ENCODE data around the gene ADGRG1. TPM values are rescaled to one million over a fixed set of nuclear protein-coding genes. Genes with fewer than 3 reads are reported as not detected.
A peak's percentile ranks its signal among the peaks of the same experiment; 100 is the strongest.

ADGRG1 gene
- polyA plus RNA-seq, 1 experiment: 1.1 TPM

- ChIA-PET CTCF (interaction anchor here (0.7 to 6.4 kb wide), 32 partner anchors 9 to 410 kb away, joined by 3 to 81 read pairs (median 4); partner anchors contain the start of genes ADGRG1, CCDC102A, USB1 and ZNF319), POLR2A (interaction anchor here (0.9 kb wide), 1 partner anchor 11 kb away, joined by 3 read pairs; no protein-coding TSS in a partner anchor)
- TF ChIP-seq, protein P1, sequence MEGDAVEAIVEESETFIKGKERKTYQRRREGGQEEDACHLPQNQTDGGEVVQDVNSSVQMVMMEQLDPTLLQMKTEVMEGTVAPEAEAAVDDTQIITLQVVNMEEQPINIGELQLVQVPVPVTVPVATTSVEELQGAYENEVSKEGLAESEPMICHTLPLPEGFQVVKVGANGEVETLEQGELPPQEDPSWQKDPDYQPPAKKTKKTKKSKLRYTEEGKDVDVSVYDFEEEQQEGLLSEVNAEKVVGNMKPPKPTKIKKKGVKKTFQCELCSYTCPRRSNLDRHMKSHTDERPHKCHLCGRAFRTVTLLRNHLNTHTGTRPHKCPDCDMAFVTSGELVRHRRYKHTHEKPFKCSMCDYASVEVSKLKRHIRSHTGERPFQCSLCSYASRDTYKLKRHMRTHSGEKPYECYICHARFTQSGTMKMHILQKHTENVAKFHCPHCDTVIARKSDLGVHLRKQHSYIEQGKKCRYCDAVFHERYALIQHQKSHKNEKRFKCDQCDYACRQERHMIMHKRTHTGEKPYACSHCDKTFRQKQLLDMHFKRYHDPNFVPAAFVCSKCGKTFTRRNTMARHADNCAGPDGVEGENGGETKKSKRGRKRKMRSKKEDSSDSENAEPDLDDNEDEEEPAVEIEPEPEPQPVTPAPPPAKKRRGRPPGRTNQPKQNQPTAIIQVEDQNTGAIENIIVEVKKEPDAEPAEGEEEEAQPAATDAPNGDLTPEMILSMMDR (IDR thresholded peaks at IDR 0.05; ENCODE audit: insufficient read depth, low read depth, low read length): no peak
- Histone ChIP-seq H3K4me3 (ENCODE audit: low read depth, low read length) (no peak overlapping the region), H3K36me3 (ENCODE audit: control insufficient read depth, insufficient read depth, low read length) (no peaks in the 10 kb centered on the region), H3K27me3 (ENCODE audit: control insufficient read depth, insufficient read depth, low read length) (peaks cover 5% of the 10 kb centered on the region)
- peak; percentile 21 for DNase-seq (ENCODE audit: low read depth)
Measured at GRCh38 chr16:57590654-57591085, 37.8 kb upstream of the ADGRG1 start.

DNA sequence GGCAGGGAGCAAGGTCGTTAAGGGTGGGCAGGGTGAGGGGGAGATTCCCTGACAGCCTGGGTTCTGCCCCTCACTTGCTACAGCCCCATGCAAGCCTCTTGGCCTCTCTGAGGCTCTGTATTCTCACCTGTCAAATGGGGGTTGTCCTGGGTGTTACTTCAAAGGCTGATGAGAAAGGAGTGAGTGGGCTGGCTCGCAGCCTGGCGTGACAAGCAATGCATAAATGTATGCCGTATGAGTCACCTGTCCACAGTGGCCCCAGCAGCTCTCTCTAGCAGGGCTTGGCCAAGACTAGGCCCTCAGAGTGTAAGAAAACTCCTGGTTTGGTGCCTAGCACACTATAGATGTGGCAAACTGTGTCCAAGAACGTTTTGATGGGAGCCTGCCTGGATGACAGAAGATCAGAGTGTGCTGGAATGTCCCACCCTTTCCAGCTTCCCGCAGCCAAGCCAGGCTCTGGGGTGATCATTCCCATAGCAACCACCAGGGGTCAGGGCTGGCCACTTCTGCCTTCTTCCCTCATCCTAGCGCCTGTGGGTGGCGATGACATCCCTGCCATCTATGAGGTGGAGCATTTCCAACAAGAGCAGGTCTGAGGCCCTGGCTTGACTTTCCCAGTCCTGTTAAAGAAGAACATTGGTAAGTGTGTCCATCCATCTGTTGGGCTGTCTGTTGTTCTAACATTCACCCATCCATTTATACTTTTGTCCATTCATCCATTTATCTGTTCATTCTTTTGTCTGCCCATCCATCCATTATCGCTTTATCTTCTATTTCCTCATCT, 37.2 kb upstream of the ADGRG1 start:
- ChIA-PET POLR2A (interaction anchor here (0.9 kb wide), 1 partner anchor 11 kb away, joined by 3 read pairs; no protein-coding TSS in a partner anchor), CTCF (interaction anchor here (0.7 to 6.4 kb wide), 31 partner anchors 9 to 281 kb away, joined by 3 to 81 read pairs (median 4); partner anchors contain the start of genes ADGRG1 and CCDC102A)
- H3K36me3 ChIP-seq (ENCODE audit: control insufficient read depth, insufficient read depth, low read length): no peaks in the 10 kb centered on the region
- H3K27me3 ChIP-seq (ENCODE audit: control insufficient read depth, insufficient read depth, low read length): peaks cover 5% of the 10 kb centered on the region
- TF ChIP-seq, protein P1 (IDR thresholded peaks at IDR 0.05; ENCODE audit: insufficient read depth, low read depth, low read length): peak; percentile 91
- peak; percentile 17 for DNase-seq (ENCODE audit: low read depth)
- H3K4me3 ChIP-seq (ENCODE audit: low read depth, low read length): no peak overlapping the region

DNA sequence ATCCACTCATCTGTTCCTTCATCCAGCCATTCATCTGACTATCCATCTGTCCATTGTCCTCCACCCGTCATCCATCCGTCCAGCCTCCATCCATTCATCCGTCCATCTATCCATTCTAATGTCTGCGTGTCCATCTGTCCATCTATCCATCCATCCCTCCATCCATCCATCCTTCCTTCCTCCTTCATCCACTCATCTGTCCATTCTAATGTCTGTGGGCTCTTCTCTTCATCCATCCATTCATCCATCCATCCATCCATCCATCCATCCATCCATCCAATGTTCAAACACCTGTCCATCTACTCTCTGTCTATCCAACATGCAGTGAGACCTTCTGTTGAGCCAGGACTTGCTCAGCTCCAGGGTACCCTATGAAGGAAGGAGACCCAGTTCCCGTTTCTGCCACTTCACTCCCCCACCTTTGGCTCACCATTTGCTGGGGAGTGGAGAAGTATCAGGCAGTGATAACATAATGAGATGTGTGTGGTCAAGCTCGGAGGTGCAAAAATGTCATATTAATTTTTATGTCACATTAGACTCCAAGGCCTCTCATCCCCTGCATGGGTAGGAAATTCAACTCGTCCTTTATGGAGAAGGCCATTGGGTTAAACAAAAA, 36.5 kb upstream of the ADGRG1 start:
- CTCF ChIA-PET: interaction anchor here (0.7 to 6.4 kb wide), 10 partner anchors 9 to 271 kb away, joined by 3 to 81 read pairs (median 7); no protein-coding TSS in a partner anchor
- POLR2A ChIA-PET: no interaction called here
- no peaks in the 10 kb centered on the region for H3K36me3 ChIP-seq (ENCODE audit: control insufficient read depth, insufficient read depth, low read length)
- H3K27me3 ChIP-seq (ENCODE audit: control insufficient read depth, insufficient read depth, low read length): peaks cover 5% of the 10 kb centered on the region
- TF ChIP-seq, protein P1 (IDR thresholded peaks at IDR 0.05; ENCODE audit: insufficient read depth, low read depth, low read length): no peak
- no peak for DNase-seq (ENCODE audit: low read depth)
- no peak overlapping the region for H3K4me3 ChIP-seq (ENCODE audit: low read depth, low read length)

DNA sequence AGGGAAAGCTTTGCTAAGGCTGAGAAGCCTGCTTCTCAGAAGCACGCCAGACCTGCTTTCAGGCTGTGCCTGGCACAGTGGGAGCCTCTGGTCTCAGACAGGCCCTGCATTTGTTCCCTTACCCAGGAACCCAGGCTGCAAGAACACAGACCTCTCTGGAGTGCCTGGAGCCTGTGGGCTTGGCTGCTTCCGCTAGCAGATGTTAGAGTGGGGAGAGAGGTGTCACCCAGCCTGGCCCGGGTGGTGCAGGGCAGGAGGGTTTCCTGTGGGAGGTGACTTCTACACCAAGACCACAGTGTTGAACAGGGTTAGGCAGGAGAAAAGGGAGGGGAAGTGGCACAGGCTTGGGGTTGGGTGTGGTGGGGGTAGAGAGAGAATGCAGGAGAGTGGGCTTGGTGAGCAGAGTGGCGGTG, 35.8 kb upstream of the ADGRG1 start:
- TF ChIP-seq, protein P1 (IDR thresholded peaks at IDR 0.05; ENCODE audit: insufficient read depth, low read depth, low read length): no peak
- no peaks in the 10 kb centered on the region for H3K36me3 ChIP-seq (ENCODE audit: control insufficient read depth, insufficient read depth, low read length)
- no peak for DNase-seq (ENCODE audit: low read depth)
- POLR2A ChIA-PET: no interaction called here
- H3K27me3 ChIP-seq (ENCODE audit: control insufficient read depth, insufficient read depth, low read length): peaks cover 5% of the 10 kb centered on the region
- no peak overlapping the region for H3K4me3 ChIP-seq (ENCODE audit: low read depth, low read length)
- CTCF ChIA-PET: interaction anchor here (0.7 to 6.4 kb wide), 5 partner anchors 9 to 271 kb away, joined by 3 to 81 read pairs (median 3); no protein-coding TSS in a partner anchor

GRCh38 chr16:57593021-57593420, 35.4 kb upstream of the ADGRG1 start:
- H3K4me3 ChIP-seq (ENCODE audit: low read depth, low read length): no peak overlapping the region
- no peak for DNase-seq (ENCODE audit: low read depth)
- ChIA-PET CTCF (interaction anchor here (1.4 to 6.4 kb wide), 5 partner anchors 8 to 270 kb away, joined by 3 to 81 read pairs (median 3); no protein-coding TSS in a partner anchor), POLR2A (no interaction called here)
- H3K27me3 ChIP-seq (ENCODE audit: control insufficient read depth, insufficient read depth, low read length): peaks cover 4% of the 10 kb centered on the region
- H3K36me3 ChIP-seq (ENCODE audit: control insufficient read depth, insufficient read depth, low read length): no peaks in the 10 kb centered on the region
- TF ChIP-seq, protein P1 (IDR thresholded peaks at IDR 0.05; ENCODE audit: insufficient read depth, low read depth, low read length): no peak

Measured in BJ (cell line).